ENCODE results near the gene PXMP2. TPM values are rescaled to one million over a fixed set of nuclear protein-coding genes. Genes with fewer than 3 reads are reported as not detected.

The PXMP2 gene
- polyA plus RNA-seq, 1 donor (not counting 4 experiments of a cell fraction or from before 2014, with no cell fraction given): 18.0 TPM

DNA sequence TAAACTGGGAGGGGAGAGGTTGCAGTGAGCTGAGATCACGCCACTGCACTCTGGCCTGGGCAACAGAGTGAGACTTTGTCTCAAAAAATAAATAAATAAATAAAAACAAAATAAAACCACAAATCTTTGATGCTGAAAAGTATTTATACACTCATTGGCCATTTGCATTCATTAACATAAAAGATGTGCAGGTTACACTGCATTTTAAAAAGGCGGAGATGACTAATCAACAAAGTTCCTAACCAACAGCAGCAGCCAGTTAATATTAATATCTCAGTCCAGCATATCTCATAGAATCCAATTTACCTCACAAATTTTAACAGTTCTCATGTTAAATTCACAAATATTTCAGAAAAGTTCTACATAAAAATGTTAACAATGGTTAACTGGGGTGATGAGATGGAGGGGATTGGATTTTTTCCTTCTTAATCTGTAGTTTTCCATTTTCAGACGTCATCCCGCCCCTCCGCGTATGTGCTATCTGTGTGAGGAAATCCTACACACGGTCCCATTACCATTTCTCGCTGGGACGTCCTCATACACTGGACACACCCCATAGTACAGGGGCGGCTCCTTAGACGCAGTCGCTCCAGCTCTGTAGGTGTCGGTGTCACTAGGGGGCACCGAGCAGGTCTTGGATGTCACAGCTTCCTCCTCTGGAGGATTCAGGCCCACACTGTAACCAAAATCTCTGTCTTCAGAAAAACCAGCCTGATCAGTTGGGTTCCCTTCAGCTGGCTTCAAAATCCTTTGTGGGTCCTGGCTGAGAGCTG lies 67.0 kb downstream of the PXMP2 start:
- Histone ChIP-seq H2AFZ (ENCODE audit: control insufficient read depth, low read length) (no peak overlapping the region), H3K4me1 (ENCODE audit: control insufficient read depth, extremely low read depth, insufficient read depth, low read length) (no peaks in the 10 kb centered on the region), H3K27me3 (ENCODE audit: control insufficient read depth, extremely low read depth, insufficient read depth, low read length) (no peaks in the 10 kb centered on the region), H3K36me3 (ENCODE audit: control insufficient read depth in 2 of 2, extremely low read depth in 1 of 2, insufficient read depth in 2 of 2, low read length in 2 of 2) (peaks cover 28 to 38% of the 10 kb centered on the region in 2 experiments), H3K9me3 (ENCODE audit: control insufficient read depth, low read depth, low read length) (no peaks in the 10 kb centered on the region), H4K20me1 (ENCODE audit: control insufficient read depth, extremely low read depth, insufficient read depth, low read length) (peaks cover 36% of the 10 kb centered on the region), H3K27ac (ENCODE audit: control insufficient read depth, insufficient read depth, low read length) (no peak overlapping the region), H3K9ac (ENCODE audit: control insufficient read depth, extremely low read depth, insufficient read depth, low read length) (no peak overlapping the region), H3K79me2 (ENCODE audit: control insufficient read depth, insufficient read depth, low read length) (peaks cover 94% of the 10 kb centered on the region), H3K4me2 (ENCODE audit: control insufficient read depth, extremely low read depth, insufficient read depth, low read depth, low read length) (no peak overlapping the region), H3K9me1 (ENCODE audit: control insufficient read depth, extremely low read depth, insufficient read depth, low read length) (no peaks in the 10 kb centered on the region), H3K4me3 (ENCODE audit: control insufficient read depth in 2 of 3, extremely low read depth in 1 of 3, insufficient read depth in 2 of 3, low read depth in 1 of 3, low read length in 3 of 3) (no peak overlapping the region)
- TF ChIP-seq, protein P1, sequence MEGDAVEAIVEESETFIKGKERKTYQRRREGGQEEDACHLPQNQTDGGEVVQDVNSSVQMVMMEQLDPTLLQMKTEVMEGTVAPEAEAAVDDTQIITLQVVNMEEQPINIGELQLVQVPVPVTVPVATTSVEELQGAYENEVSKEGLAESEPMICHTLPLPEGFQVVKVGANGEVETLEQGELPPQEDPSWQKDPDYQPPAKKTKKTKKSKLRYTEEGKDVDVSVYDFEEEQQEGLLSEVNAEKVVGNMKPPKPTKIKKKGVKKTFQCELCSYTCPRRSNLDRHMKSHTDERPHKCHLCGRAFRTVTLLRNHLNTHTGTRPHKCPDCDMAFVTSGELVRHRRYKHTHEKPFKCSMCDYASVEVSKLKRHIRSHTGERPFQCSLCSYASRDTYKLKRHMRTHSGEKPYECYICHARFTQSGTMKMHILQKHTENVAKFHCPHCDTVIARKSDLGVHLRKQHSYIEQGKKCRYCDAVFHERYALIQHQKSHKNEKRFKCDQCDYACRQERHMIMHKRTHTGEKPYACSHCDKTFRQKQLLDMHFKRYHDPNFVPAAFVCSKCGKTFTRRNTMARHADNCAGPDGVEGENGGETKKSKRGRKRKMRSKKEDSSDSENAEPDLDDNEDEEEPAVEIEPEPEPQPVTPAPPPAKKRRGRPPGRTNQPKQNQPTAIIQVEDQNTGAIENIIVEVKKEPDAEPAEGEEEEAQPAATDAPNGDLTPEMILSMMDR (optimal IDR thresholded peaks at IDR 0.05 in 1 of 3, IDR thresholded peaks at IDR 0.05 in 1 of 3, conservative IDR thresholded peaks at IDR 0.05 in 1 of 3; ENCODE audit: extremely low read depth in 1 of 3, insufficient read depth in 2 of 3, low read length in 3 of 3): no peak
- no peak for TF ChIP-seq EZH2 (IDR thresholded peaks at IDR 0.05; ENCODE audit: low read length)
- DNase-seq (ENCODE audit: low read depth, low spot score) (no peak), FAIRE-seq (no peak)
- dilution Hi-C loops (cut with MboI; ENCODE audit: extremely low pct_ligation_motif_present, low sequenced_read_pairs): no loop called here

Small RNA genes lying within 50 kb of the gene (small RNA-seq; reads per million reads assigned to genes)
- 0 reads per million in 3 experiments for gene RNA5SP379 (ENCODE audit: insufficient read length in 3 of 3, low read depth in 3 of 3, low replicate concordance in 1 of 3)

Other genes with a start within 250 kb of the PXMP2 start
- 0.89 to 3.7 TPM (median 2.2 TPM) in 3 replicates for gene FBRSL1, start 197.4 kb upstream of the PXMP2 start, polyA plus RNA-seq
- gene LRCOL1, start 77.0 kb upstream of the PXMP2 start, polyA plus RNA-seq: not detected in 3 replicates
- not detected in 3 replicates for gene P2RX2, start 68.8 kb upstream of the PXMP2 start, polyA plus RNA-seq
- 12.1 to 18.0 TPM (median 14.8 TPM) in 3 replicates for gene POLE, start 245 bp upstream of the PXMP2 start, polyA plus RNA-seq
- 31.5 to 42.3 TPM (median 39.1 TPM) in 3 replicates for gene PGAM5, start 23.3 kb downstream of the PXMP2 start, polyA plus RNA-seq
- 98.4 to 137 TPM (median 109 TPM) in 3 replicates for gene ANKLE2, start 74.2 kb downstream of the PXMP2 start, polyA plus RNA-seq
- 10.5 to 23.5 TPM (median 11.0 TPM) in 3 replicates for gene GOLGA3, start 141.3 kb downstream of the PXMP2 start, polyA plus RNA-seq
- gene CHFR, start 200.0 kb downstream of the PXMP2 start, polyA plus RNA-seq: 32.7 to 42.2 TPM (median 35.8 TPM) in 3 replicates